Colonic mucosa (tissue), 4 donors: ENCODE results near the gene RITA1. TPM values are rescaled to one million over a fixed set of nuclear protein-coding genes. Genes with fewer than 3 reads are reported as not detected.

Experiments
- DNase-seq: peaks from one replicate; pipeline ENCODE4 v3.0.0-alpha.2; 2020
- H3K27ac ChIP-seq: fragments of 200-600 bp; one replicate; pipeline ENCODE4 v1.8.0; 2021
- H3K27me3 ChIP-seq: fragments of 200-600 bp; one replicate; pipeline ENCODE4 v1.8.0; 2021
- H3K36me3 ChIP-seq: fragments of 200-600 bp; one replicate; pipeline ENCODE4 v1.8.0; 2021
- H3K4me1 ChIP-seq: fragments of 200-600 bp; one replicate; pipeline ENCODE4 v1.8.0; 2021; ENCODE audit warnings: mild to moderate bottlenecking
- H3K4me3 ChIP-seq: fragments of 200-600 bp; one replicate; pipeline ENCODE4 v1.8.0; 2021
- H3K9ac ChIP-seq, 2 donors: one replicate each; pipeline ENCODE4 v1.7.0; 2013; ENCODE audit warnings: control low read depth in 2 of 2, low read depth in 2 of 2, low read length in 2 of 2
- H3K9me3 ChIP-seq: fragments of 200-600 bp; one replicate; pipeline ENCODE4 v1.8.0; 2021
- CTCF ChIP-seq: fragments of 200-600 bp; IDR thresholded peaks from one replicate; pipeline ENCODE4 v1.8.0; 2022; ENCODE audit warnings: antibody characterized with exemption, mild to moderate bottlenecking
- intact Hi-C: fragments of 100-400 bp; cut with DNase I; formaldehyde crosslinking; loops from one replicate; pipeline ENCODE4 v1.14.1; 2022
- total RNA-seq, 2 donors: library from RNA; stranded (reverse); fragmentation: NEBNext Ultra II Directional in 1 of 2; extraction: Animal tissue kit (Norgen Biotek cat#: 25700) in 1 of 2; gene quantifications; one replicate each; pipeline ENCODE4 v1.2.1, GENCODE V29; 2021
- donor health status: healthy.
- donor health status: DM: no; HTN: no; CAD: no.
- donor health status: DM: no; HTN: no; CAD: no.

Gene RITA1
- total RNA-seq, 2 donors from 2014 or later: 13.9 to 26.9 TPM

GRCh38 chr12:113196990-113197389, 11.5 kb downstream of the RITA1 start:
- intact Hi-C loops: loop anchor here (5.0 to 10.0 kb wide), 3 partner anchors 75 to 225 kb away; partner anchors contain the start of gene SDSL
- peaks cover under 1% of the 10 kb centered on the region for H3K36me3 ChIP-seq
- no peak overlapping the region for H3K4me3 ChIP-seq
- H3K27me3 ChIP-seq: no peaks in the 10 kb centered on the region
- no peaks in the 10 kb centered on the region for H3K4me1 ChIP-seq
- no peak overlapping the region for H3K27ac ChIP-seq
- TF ChIP-seq CTCF: peak; percentile 67
- peak; percentile 79 for DNase-seq
- no peaks in the 10 kb centered on the region for H3K9me3 ChIP-seq
- peak overlapping the region in 1 of 2 donors; percentile 14 for H3K9ac ChIP-seq

- Histone ChIP-seq H3K9me3 (no peaks in the 10 kb centered on the region), H3K9ac (peak overlapping the region in 1 of 2 donors; percentile 14), H3K36me3 (no peaks in the 10 kb centered on the region), H3K27me3 (no peaks in the 10 kb centered on the region), H3K27ac (no peak overlapping the region), H3K4me3 (no peak overlapping the region), H3K4me1 (no peaks in the 10 kb centered on the region)
- TF ChIP-seq CTCF: no peak
- no peak for DNase-seq
- intact Hi-C loops: loop anchor here (5.0 to 10.0 kb wide), 3 partner anchors 75 to 225 kb away; partner anchors contain the start of gene SDSL
Observed at GRCh38 chr12:113197518-113198077, 12.1 kb downstream of the RITA1 start.

GRCh38 chr12:113198296-113198695, 12.8 kb downstream of the RITA1 start:
- H3K4me1 ChIP-seq: no peaks in the 10 kb centered on the region
- DNase-seq: no peak
- no peaks in the 10 kb centered on the region for H3K36me3 ChIP-seq
- intact Hi-C loops: loop anchor here (5.0 to 10.0 kb wide), 3 partner anchors 74 to 224 kb away; partner anchors contain the start of gene SDSL
- no peak for TF ChIP-seq CTCF
- H3K9ac ChIP-seq: no peak overlapping the region
- H3K4me3 ChIP-seq: no peak overlapping the region
- H3K27ac ChIP-seq: no peak overlapping the region
- no peaks in the 10 kb centered on the region for H3K27me3 ChIP-seq
- H3K9me3 ChIP-seq: no peaks in the 10 kb centered on the region

- Histone ChIP-seq H3K27ac (no peak overlapping the region), H3K27me3 (no peaks in the 10 kb centered on the region), H3K9me3 (no peaks in the 10 kb centered on the region), H3K4me3 (no peak overlapping the region), H3K4me1 (no peaks in the 10 kb centered on the region), H3K9ac (no peak overlapping the region), H3K36me3 (no peaks in the 10 kb centered on the region)
- no peak for DNase-seq
- no peak for TF ChIP-seq CTCF
- intact Hi-C loops: no loop called here
Observed at GRCh38 chr12:113200021-113200797, 14.7 kb downstream of the RITA1 start.

- no peak for TF ChIP-seq CTCF
- Histone ChIP-seq H3K9ac (no peak overlapping the region), H3K36me3 (no peaks in the 10 kb centered on the region), H3K9me3 (no peaks in the 10 kb centered on the region), H3K4me1 (no peaks in the 10 kb centered on the region), H3K4me3 (no peak overlapping the region), H3K27ac (no peak overlapping the region), H3K27me3 (no peaks in the 10 kb centered on the region)
- intact Hi-C loops: no loop called here
- DNase-seq: no peak
Observed at GRCh38 chr12:113201187-113202177, 16.0 kb downstream of the RITA1 start.
